GM21390 (cell line): ENCODE data around the gene PIGO.
A peak's percentile ranks its signal among the peaks of the same experiment; 100 is the strongest.

ENCODE experiments used
- ATAC-seq: cut with Tn5 transposase; IDR thresholded peaks from one replicate; pipeline ENCODE4 v1.9.1; 2021; ENCODE audit not compliant: unreplicated experiment

PIGO gene

DNA sequence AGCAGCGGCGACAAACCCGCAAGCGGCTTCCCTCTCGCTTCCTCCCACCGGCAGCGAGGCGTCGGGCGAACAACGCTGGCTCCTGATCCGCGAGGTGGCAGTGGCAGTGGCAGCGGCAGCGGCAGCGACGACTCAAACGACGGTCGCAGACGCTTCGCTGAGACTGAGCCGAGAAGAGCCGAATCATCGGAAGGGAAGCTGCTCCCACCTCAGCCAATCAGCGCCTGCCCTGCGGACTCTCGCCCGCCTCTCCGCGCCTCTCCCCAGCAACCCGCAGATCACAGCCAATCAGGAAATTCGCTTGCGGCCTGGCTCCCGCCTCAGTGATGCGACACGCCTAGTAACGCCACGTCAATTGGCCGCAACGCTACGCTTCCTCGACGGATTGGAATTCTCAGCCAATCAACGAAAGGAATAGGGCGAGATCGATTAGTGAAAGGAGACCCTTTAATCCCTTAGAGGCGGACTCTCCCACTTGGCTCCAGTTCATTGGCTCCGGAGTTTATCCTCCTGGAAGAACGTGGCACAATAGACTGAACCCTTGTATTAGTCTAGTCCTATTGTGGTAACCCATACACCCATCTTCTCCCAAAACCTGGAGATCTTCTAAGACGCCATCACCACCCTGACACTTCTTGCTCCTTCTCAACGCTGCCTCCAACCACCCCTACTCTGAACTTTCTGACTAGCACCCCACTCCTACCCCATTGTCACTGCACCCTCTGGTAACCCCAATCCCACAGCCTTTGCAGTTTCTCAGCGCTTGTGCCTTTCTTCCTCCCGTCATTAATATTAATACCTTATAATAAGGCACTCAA lies 23.7 kb downstream of the PIGO start, which contains the start of gene VCP:
Gene VCP (minus strand): TSS at position 165 of the 818 bp plus-strand sequence. CDS start 272 bp downstream, outside the sequence.
- ATAC-seq: peak; percentile 78

DNA sequence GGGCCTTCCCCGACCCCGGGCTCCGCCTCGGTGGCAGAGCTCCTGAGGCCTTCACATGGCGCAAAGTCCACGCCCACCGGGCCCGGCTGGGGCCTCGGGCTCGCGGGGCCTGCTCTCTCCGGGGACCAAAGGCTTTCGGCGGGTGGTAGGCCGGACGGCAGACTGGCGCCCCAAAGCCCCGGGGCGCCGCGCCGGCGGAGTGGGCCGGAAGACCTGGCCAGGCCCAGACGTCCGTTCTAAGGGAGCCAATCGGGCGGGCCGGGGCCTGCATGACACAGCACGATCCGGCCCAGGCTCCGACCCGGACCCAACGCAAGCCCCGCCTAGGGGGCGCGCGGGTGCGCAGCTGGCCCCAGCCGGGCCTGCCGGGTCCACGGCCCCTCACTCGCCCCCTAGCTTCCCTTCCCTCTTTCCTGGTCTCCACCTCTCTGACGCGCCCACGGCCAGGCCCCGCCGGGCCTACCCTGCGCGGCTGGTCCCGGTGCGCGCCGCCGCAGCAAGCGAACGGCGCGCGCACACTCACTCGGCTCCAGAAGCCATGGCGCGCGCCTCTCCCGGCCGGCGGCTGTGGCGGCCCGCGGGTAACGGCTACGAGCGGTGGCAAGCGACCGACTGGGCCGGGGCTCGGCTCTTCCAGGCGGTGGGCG lies 24.5 kb downstream of the PIGO start:
- ATAC-seq: peak; percentile 59

DNA sequence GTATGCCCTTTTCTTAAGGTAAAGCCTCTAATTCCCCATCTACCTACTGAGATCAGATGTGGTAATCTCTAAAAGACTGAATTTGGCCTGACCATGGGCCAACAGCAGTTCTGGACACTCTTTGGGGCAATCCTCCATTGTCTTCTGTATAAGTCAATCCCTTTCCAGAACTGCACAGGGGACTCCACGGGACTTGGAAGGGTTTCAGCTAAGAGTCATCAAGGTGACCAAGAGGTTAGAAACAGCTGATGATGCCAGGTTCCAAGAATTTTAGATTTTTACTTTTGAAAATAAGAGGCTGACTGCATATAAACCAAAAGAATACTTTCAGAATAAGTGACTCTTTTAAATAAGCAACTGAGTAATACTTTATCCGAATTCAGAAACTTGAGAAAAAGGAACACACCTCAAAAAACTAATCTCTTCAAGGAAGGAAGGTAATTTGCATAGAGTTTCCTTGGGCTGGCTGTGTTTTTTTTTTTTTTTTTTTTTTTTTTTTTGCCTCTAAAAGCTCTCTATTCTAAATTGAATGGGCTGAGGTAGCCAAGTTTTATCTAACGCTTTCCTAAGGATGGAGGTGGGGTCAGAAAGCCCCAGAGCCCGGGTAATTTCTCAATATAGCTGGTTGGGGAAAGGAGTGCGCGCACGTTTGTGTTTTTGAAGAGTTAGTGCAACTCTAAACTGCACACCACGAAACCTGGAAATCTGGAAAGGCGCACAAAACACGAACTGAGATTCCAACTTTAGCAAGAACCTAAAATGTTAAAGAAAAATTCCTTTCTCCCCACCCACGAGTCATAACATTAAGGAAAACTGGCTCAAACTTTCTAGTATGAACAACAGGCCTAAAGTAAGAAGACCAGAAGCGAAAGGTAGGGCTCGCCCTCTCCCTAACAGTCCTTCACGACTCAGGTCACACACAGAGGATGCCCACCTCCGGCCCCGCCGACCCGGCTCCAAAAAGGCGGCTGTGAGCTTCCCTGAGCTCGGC lies 25.3 kb downstream of the PIGO start:
- no peak for ATAC-seq

DNA sequence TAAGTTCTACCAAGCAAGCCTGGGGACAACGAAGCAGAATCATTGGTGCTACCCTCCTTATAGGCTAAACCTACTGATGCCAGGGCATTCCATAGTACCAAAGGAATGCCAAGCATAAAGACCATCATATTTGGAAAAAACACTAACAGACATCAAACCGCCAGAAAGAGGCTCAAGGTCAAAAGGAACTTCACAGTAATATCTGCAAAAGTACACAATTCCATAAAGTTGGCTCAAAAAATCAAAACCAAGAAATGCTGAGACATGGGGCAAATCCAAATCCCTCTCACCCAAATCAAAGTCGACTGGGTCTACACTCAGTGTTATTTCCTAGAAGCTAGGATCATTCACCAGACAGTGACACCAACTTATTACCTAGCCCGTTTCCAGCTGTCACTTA lies 27.4 kb downstream of the PIGO start:
- ATAC-seq: no peak

DNA sequence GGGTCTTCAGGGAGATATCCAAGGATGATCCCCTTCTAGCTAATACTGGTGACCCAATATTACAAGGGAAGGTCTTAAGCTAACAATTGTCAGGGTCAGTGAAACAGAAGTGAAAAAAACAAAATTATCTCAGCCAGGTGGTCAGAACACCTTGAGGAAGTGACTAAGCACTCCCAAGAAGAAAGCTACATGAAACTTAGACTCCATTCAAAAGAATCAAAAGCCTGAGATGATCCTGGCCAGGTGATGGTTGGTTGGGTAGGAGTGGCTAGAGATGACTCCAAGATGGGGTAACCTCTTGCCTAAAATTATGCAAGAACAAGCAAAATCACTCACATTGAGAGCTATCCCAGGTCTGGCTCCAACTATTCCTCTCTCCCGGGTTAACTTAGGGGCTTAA lies 29.3 kb downstream of the PIGO start:
- no peak for ATAC-seq

DNA sequence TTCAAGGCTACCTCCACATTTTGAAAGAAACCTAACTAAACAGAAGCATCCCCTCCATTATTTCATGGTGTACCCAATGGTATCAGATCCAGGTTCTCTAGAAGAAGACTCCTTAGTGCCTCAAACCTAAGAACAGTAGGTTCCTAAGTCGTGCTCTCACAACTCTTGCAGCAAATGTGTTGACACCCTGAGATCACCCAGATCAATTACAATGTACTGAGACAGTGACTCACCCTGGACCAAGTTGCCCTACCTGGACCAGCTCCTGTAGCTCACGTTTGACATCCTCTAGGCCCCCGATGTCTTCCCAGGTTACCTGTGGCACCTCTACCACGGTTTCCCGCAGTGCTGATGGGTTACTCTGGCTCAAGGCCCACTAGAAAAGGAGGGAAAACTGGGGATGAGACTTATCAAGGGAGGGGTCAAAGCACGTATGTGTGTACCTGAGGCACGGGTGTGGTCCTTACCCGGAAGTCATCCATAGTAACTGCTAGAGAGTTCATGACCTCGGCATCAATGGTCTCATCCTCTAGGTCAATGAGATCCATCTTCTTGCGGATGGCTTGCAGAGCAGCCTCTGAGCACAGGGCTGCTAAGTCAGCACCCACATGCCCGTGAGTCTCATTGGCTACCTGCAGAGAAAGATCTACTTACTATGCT lies 35.7 kb downstream of the PIGO start:
- ATAC-seq: no peak

DNA sequence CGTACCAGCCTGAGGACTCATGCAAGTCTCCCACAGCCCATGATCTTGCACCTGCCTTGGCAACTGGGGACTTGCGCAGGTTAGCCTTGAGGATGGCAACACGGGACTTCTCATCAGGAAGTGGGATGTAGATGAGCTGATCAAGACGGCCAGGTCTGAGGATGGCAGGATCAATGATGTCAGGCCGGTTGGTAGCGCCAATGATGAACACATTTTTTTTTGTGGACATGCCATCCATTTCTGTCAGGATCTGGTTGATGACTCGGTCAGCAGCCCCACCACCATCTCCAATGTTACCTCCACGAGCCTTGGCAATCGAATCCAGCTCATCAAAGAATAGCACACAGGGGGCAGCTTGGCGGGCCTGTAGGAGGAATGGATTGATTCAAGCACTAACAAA lies 37.0 kb downstream of the PIGO start:
- no peak for ATAC-seq

DNA sequence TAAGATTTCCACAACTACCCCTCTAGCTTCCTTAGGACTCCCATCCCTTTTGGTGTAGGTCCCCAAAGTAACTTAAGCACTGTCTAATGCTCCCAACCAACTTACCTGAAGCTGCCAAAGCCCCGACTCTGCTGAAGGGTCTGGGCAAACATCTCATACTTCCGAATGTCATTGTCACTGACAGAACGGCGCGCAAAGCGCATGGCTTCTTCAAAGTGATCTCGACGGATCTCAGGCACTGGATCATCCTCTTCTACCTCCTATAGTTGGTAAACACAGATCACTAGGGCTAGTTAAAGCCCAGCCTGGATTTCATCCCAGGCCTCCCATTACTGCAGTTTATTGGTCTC lies 39.1 kb downstream of the PIGO start:
- no peak for ATAC-seq

DNA sequence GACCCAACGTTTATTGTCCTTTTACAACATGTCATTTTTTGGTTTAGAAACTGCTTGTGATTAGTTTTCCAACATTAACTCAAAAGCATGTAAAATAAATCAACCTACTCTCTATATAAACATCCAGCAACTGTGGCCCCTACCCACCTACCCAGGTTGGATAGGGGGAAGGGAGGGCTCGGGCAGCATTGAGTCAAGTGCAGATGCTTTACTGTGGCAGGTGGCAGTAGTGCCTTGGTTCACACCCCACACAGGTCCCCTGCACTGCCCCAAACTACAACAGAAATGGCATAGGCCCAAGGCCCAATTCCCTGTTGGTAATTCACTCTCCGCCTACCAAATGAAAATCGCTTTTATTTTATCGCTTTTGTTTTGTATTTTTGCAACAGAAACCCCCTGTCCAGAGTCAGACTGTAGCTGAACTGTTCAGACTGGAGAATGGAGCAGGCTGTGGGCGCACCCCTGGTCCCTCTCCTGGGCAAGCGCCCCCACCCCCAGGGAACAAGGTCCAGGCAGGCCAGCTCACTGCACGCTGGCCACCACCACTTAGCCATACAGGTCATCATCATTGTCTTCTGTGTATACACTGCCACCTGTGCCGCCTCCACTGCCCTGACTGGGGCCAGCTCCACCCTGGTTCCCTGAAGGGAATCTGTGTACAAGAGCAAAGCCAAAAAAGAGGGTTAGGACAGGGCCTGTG lies 39.7 kb downstream of the PIGO start:
- no peak for ATAC-seq

DNA sequence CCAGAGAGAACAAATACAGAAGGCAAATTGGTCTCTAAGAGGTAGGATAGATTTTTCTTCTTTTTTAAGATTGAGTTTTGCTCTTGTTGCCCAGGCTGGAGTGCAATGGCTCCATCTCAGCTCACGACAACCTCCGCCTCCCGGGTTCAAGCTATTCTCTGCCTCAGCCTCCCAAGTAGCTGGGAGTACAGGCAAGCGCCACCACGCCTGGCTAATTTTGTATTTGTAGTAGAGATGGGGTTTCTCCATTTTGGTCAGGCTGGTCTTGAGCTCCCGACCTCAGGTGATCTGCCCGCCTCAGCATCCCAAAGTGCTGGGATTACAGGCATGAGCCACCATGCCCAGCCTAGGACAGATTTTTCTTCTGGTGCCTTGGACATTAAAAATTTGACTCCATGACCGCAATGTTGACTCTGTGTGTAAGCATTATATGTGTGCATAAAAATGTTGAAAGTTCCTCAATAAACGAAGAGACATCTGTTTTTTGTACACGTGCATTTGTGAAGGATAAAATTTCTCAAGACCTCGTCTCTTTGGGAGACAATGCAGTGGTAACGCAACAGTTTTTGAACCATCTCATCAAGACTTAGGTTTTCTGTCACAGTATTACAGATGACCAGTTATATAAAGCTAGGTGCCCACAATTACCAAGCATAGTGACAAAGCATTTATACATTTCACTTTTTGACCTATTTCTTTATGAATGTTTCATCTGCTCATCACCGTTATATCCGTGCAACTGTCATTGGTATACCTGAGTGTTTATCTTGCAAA lies 41.3 kb downstream of the PIGO start:
- no peak for ATAC-seq

DNA sequence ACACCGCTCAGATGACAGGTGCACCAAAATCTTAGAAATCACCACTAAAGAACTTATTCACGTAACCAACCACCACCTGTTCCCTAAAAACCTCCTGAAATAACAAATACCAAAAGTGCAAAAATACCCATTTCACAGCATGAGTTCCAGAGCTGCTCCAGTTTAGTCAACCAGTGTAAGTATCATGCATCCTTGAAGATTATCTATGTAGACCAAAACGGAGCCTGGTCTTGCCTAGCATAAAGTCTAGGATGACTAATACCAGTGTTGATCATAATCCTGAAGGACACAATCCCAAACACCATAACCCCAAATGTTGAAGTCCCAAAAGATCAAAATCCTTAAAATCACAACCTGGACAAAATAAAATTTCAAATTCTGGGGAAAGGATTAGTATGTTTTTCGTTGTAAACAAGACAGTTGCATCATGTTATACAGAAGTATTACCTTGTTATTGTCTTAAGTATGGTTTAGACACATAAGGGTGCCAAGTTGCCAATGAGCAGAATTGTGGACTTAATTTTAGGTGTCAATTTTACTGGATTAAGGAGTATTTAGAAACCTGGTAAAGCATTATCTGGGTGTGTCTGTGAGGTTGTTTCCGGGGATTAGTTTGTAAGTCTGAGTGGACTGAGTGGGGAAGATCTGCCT lies 42.1 kb downstream of the PIGO start:
- no peak for ATAC-seq

DNA sequence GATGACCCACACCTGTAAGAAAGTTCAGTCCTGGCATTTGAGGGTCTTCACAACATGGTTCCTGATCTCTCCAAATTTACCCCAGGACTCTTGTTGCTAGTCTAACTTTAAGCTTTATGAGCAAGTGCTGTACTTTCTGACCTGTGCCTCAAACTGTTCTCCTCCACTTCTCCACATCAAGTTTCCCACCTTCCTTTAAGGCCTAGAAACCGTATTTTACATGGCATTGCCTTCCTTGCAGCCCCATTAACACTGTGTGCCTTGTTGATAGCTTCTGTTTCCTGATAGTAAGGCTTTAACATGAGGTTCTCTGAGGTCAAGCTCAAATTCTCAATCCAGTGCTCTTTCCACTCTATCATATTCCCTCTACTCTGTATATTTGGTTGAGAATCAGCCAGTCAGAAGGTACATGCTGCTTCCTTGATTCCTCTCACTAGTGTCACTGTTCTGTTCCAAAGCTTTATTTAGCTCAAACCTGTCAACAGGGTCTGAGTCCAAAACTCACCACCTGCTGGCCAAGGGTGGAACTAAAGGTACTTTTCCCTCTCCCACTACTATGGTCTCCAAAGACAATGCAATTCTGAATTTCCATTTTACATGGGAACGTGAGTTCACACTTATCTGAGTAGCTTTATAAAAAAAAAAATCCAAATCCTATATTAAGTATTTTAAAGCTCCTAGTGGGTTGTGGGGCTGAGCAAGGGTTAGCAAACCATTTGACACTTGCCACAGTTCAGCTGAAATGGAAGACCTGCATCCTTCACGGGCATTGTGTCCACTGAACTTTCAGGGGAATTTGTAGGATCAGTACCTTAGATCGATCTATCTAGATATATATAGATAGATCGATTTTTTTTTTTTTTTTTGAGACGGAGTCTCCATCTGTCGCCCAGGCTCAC lies 45.1 kb downstream of the PIGO start:
- no peak for ATAC-seq

DNA sequence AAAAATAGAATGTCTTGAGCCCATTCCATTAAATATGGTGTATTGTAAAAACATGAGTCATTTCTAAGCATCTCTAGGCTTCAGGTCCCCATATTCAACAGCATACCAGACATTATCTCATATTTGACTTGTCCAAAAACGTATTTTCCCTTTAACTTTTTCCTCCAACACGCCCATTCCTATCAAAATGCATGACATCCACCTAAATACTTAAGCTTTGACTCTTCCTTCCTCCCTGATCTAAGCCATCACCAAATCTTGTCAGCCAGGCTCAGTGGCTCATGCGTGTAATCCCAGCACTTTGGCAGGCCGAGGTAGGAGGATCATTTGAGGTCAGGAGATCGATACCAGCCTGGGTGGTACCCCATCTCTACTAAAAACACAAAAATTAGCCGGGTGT lies 47.9 kb downstream of the PIGO start:
- no peak for ATAC-seq

DNA sequence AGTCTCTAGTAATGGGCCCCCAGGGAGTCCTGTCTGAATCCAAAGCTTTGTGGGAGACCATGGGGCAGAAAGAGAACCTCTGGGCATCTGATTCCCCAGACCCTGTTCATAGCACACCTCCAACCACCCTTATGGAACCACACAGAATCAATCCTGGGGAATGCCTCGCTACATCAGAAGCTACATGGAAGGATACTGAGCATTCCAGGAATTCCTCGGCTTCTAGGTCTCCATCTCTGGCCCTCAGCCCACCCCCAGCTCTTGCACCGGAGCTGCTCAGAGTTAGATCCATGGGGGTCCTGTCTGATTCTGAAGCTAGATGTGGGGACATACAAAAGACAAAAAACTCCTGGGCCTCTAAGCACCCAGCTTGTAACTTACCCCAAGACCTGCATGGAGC lies 52.3 kb downstream of the PIGO start:
- no peak for ATAC-seq

DNA sequence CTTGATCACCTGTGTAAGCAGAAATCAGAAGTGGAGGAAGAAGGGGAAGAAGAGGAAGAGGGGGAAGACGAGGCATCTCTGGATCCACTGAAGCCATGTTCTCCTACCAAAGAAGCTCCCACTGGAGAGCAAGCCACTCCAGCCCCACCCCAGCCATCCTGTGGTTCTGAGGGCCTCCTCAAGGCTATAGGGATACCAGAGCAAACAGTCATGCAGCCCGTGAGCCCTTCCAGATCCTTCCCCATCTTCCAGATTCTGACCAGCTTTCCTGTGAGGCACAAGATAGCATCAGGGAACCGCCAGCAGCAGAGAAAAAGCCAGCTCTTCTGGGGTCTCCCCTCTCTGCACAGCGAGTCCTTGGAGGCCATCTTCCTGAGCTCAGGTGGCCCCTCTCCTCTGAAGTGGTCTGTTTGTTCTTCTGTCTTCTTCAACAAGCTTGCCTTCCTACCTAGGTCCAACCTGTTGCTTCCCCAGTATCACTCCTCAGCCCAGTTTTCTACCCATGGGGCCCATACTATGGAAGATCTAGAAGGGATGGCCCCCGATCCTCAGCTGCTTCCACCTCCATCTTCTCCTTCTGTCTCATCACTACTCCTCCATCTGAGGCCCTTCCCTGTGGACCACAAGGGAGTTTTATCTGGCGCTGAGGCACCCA lies 53.4 kb downstream of the PIGO start:
- no peak for ATAC-seq

DNA sequence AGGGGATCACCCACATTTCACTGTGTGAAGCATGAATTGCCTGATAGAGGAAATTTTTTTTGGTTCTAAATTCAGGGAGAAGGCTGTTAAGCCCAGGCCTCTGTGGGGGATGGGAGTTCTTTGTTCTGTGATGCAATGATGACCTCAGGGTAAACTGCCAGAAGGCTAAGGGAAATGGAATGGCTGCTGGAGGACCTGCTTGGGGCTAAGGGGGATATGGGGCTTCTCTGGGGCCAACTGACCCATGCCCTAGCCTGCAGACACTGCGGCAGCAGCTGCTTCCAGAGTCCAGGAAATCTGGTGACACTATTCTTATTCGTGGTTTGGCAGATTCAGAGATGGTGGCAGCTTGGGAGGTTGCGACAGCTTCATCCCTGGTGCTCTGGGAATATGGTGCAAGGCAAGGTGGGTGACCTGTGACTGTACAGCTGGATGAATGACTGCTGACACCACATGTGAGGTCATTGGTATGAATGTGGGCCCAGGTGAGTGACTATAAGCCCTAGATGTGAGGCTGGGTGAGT lies 54.2 kb downstream of the PIGO start:
- ATAC-seq: no peak
